Activated CD8-positive, alpha-beta T cell treated with anti-CD3 and anti-CD28 coated beads for 36 hours (primary cell): ENCODE measurements around the gene PTPRN2. TPM values are rescaled to one million over a fixed set of nuclear protein-coding genes. Genes with fewer than 3 reads are reported as not detected.

Experiments
- ATAC-seq: fragments of 200-7000 bp; cut with Tn5 transposase; one replicate; pipeline ENCODE4 v1.10.0; 2021; ENCODE audit warnings: mild to moderate bottlenecking, moderate library complexity
- CTCF ChIA-PET: fragments of 350-600 bp; sonication (Branson Sonifier 250); formaldehyde crosslinking; loops from one replicate; lab custom pipeline; 2021; ENCODE audit warnings: antibody characterized with exemption; lab: Charles Lee
- POLR2A ChIA-PET: fragments of 350-600 bp; sonication (Branson Sonifier 250); formaldehyde crosslinking; loops from one replicate; lab custom pipeline; 2021; ENCODE audit warnings: antibody characterized with exemption; lab: Charles Lee
- DNase-seq: peaks from one replicate; pipeline ENCODE4 v3.0.0-alpha.2; 2020
- H3K27ac Mint-ChIP-seq: one replicate; pipeline ENCODE4 v1.8.0; 2021; ENCODE audit warnings: mild to moderate bottlenecking, mixed read lengths
- H3K27me3 Mint-ChIP-seq: one replicate; pipeline ENCODE4 v1.8.0; 2021; ENCODE audit warnings: mixed read lengths
- H3K36me3 Mint-ChIP-seq: one replicate; pipeline ENCODE4 v1.8.0; 2021; ENCODE audit warnings: low read depth, mixed read lengths
- H3K4me1 Mint-ChIP-seq: one replicate; pipeline ENCODE4 v1.8.0; 2021; ENCODE audit warnings: low read depth, mixed read lengths
- H3K4me3 Mint-ChIP-seq: one replicate; pipeline ENCODE4 v1.8.0; 2021; ENCODE audit warnings: mild to moderate bottlenecking, moderate library complexity, mixed read lengths
- H3K9me3 Mint-ChIP-seq: one replicate; pipeline ENCODE4 v1.8.0; 2021; ENCODE audit warnings: mixed read lengths
- intact Hi-C: fragments of 100-400 bp; cut with micrococcal nuclease; formaldehyde crosslinking; loops from one replicate; pipeline ENCODE4 v1.10.0; 2022
- total RNA-seq, 2 experiments: library from RNA; stranded (reverse); gene quantifications; one replicate each; pipeline ENCODE4 v1.2.3, GENCODE V29; 2021
- TF ChIP-seq, protein P1 (sequence below): fragments of 200-600 bp; IDR thresholded peaks from one replicate; pipeline ENCODE4 v1.8.0; 2022; ENCODE audit warnings: antibody characterized with exemption, mild to moderate bottlenecking

PTPRN2 gene
- total RNA-seq, 2 experiments from 2014 or later, result 0.49 to 0.65 TPM

DNA sequence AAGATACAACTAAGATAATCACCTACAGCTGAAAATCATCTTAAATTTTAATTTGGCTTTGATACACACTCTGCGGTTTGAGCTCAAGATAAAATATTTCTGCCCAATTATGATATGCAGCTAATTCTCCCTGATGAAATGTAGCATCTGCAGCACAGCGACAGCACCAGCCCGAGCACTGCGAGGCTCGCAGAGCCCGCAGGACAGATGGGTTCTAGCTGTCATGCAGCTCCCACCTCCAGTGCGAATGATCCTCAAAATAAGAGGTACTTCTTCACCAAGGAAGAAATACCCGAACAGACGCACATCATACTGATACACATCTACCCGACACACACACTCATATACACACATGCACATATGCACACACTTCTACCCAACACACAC is 457.6 kb downstream of the PTPRN2 start:
- H3K36me3 Mint-ChIP-seq, result no peaks in the 10 kb centered on the region
- ChIA-PET POLR2A (no interaction called here), CTCF (no interaction called here)
- no peak for DNase-seq
- no peaks in the 10 kb centered on the region for H3K4me1 Mint-ChIP-seq
- no peak overlapping the region for H3K4me3 Mint-ChIP-seq
- TF ChIP-seq, protein P1, sequence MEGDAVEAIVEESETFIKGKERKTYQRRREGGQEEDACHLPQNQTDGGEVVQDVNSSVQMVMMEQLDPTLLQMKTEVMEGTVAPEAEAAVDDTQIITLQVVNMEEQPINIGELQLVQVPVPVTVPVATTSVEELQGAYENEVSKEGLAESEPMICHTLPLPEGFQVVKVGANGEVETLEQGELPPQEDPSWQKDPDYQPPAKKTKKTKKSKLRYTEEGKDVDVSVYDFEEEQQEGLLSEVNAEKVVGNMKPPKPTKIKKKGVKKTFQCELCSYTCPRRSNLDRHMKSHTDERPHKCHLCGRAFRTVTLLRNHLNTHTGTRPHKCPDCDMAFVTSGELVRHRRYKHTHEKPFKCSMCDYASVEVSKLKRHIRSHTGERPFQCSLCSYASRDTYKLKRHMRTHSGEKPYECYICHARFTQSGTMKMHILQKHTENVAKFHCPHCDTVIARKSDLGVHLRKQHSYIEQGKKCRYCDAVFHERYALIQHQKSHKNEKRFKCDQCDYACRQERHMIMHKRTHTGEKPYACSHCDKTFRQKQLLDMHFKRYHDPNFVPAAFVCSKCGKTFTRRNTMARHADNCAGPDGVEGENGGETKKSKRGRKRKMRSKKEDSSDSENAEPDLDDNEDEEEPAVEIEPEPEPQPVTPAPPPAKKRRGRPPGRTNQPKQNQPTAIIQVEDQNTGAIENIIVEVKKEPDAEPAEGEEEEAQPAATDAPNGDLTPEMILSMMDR, result no peak
- intact Hi-C loops, result no loop called here
- ATAC-seq, result no peak
- H3K9me3 Mint-ChIP-seq, result no peaks in the 10 kb centered on the region
- no peak overlapping the region for H3K27ac Mint-ChIP-seq
- H3K27me3 Mint-ChIP-seq, result no peaks in the 10 kb centered on the region

GRCh38 chr7:158129037-158130022 is 458.3 kb downstream of the PTPRN2 start:
- ATAC-seq (no peak), DNase-seq (no peak)
- ChIA-PET CTCF (no interaction called here), POLR2A (no interaction called here)
- H3K27ac Mint-ChIP-seq, result no peak overlapping the region
- no peaks in the 10 kb centered on the region for H3K36me3 Mint-ChIP-seq
- H3K27me3 Mint-ChIP-seq, result no peaks in the 10 kb centered on the region
- intact Hi-C loops, result no loop called here
- H3K4me3 Mint-ChIP-seq, result no peak overlapping the region
- H3K9me3 Mint-ChIP-seq, result no peaks in the 10 kb centered on the region
- no peaks in the 10 kb centered on the region for H3K4me1 Mint-ChIP-seq
- TF ChIP-seq, protein P1, result no peak

DNA sequence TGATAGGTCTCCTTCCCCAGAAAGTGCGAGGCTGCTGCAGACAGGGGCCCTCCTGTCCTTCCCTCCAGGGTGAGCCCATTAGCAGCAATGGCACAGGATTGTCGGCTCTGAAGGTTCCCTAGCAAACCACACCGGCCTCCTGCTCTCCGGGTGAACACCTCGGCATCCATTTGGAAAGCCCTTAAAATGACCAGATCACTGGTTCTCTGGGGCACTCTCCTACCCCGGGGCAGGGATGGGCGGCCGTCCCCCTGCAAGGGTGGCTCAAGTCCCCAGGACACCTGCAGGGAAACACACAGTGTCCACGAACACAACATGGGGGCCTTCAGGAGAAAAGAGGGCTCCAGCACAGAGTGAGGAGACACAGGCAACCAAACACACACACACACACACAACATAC is 459.1 kb downstream of the PTPRN2 start:
- TF ChIP-seq, protein P1, result no peak
- Mint-ChIP-seq H3K36me3 (no peaks in the 10 kb centered on the region), H3K27me3 (no peaks in the 10 kb centered on the region), H3K9me3 (no peaks in the 10 kb centered on the region), H3K4me3 (no peak overlapping the region), H3K4me1 (no peaks in the 10 kb centered on the region), H3K27ac (no peak overlapping the region)
- CTCF ChIA-PET, result no interaction called here
- DNase-seq (no peak), ATAC-seq (no peak)
- POLR2A ChIA-PET, result no interaction called here
- intact Hi-C loops, result no loop called here

DNA sequence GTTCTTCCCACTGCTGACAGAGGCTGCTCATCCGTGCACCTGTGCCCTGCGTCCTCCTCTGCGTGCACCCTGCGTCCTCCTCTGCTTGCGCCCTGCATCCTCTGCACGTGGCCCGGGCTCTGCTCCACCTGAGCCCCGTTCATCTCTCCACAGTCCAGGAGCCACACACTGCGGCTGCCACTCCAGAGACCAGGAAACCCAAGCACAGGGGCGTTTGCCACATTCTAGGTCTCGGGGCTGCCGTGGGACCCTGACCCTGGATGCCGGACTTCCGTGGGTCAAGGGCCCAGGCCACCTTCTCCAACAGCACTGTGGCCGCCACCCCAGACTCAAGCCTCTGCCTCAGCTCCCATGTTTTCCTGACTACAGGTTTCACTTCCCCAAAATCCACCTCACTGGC is 460.4 kb downstream of the PTPRN2 start:
- Mint-ChIP-seq H3K36me3 (no peaks in the 10 kb centered on the region), H3K4me1 (no peaks in the 10 kb centered on the region), H3K27me3 (no peaks in the 10 kb centered on the region), H3K27ac (no peak overlapping the region), H3K9me3 (no peaks in the 10 kb centered on the region), H3K4me3 (no peak overlapping the region)
- TF ChIP-seq, protein P1, result no peak
- CTCF ChIA-PET, result no interaction called here
- POLR2A ChIA-PET, result no interaction called here
- no peak for DNase-seq
- no peak for ATAC-seq
- intact Hi-C loops, result no loop called here

- DNase-seq (no peak), ATAC-seq (no peak)
- no peaks in the 10 kb centered on the region for H3K36me3 Mint-ChIP-seq
- intact Hi-C loops, result no loop called here
- ChIA-PET POLR2A (no interaction called here), CTCF (no interaction called here)
- TF ChIP-seq, protein P1, result no peak
- H3K27ac Mint-ChIP-seq, result no peak overlapping the region
- H3K4me1 Mint-ChIP-seq, result no peaks in the 10 kb centered on the region
- H3K9me3 Mint-ChIP-seq, result no peaks in the 10 kb centered on the region
- H3K27me3 Mint-ChIP-seq, result no peaks in the 10 kb centered on the region
- no peak overlapping the region for H3K4me3 Mint-ChIP-seq
These were observed 461.0 kb downstream of the PTPRN2 start for GRCh38 chr7:158126661-158127060.
